ENCODE measurements around the gene PODNL1.
A peak's percentile ranks its signal among the peaks of the same experiment; 100 is the strongest.
"Not testable (repeated sequence)": the region's sequence is repeated elsewhere in the genome, so short reads cannot be mapped to it uniquely, and the experiment has no call there.

The PODNL1 gene

DNA sequence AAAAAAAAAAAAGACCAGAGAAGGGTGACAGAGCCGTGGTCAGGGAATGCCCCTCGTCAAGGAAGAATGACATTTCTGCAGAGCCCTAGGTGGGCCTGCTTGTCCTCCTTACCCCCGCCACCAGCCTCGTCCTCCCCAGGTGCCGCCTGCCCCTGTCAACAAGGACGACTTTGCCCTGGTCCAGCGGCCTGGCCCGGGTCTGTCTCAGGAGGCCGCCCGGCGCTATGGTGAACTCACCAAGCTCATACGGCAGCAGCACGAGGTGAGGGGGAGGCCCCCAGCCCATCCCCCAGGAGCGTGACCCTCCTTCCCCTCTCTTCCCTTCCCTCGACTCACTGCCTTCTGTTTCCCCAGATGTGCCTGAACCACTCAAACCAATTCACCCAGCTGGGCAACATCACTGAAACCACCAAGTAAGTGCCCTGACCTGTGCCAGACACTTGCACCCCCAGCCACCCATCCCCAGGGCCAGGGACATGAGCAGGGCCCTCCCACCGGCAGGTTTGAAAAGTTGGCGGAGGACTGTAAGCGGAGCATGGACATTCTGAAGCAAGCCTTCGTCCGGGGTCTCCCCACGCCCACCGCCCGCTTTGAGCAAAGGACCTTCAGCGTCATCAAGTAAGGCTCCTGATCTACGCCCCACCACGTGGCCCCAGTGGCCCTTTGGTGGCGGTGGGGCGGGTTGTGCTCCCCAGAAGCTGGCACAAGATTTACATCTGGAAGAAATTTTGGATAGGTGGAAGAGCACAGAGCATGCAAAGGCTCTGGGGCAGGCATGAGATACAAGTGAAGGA, 14.8 kb downstream of the PODNL1 start:
- no peak for DNase-seq

DNA sequence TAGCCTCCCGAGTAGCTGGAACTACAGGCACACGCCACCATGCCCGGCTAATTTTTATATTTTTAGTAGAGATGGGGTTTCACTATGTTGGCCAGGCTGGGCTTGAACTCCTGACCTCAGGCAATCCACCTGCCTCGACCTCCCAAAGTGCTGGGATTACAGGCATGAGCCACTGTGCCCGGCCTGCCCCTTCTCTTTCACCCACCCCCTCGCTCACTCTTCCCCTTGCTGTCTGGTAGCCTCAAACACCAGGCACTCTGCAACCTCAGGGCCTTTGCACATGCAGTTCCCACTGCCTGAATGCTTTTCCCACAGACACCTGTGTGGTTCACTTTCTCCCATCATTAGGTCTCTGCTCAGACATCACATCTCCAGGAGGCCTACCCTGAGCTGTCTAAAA, 16.1 kb downstream of the PODNL1 start:
- DNase-seq = not testable (repeated sequence)

DNA sequence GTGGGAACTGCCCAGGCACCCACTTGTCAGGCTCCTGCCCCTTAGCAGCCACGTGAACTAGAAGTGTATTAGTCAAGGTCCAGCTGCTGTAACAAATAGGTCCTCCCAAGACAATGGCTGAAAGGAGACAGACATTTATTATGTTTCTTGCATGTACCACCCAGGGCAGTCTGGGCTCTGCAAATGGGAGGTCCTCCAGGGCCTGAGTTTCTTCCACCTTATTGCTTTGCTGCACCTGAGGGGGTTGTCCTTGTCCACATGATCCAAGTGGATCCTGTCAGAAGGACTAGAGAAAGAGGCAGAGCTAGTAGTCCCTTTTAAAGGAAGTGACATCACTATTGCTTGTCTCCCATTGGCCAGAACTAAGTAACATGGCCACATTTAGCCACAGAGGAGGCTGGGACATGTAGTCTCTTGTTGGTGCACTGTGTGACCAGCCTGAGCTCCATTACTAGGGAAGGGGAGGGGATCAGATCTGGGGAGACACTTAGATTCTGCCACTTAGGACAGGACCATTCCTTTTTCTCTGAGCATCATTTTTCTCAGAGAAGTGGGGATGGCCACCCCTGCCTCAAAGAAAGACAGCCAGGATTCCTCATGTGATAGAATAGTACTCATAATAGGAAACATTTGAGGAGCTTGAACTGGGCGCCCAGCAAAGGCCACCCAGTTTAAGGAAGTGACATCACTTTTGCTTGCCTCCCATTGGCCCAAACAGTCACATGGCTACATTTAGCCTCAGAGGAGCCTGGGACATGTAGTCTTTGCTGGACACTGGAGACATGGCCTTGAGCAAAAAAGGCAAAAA, 17.1 kb downstream of the PODNL1 start:
- DNase-seq = no peak

- DNase-seq = no peak
These were observed 17.7 kb downstream of the PODNL1 start for GRCh38 chr19:13920524-13920923.

DNA sequence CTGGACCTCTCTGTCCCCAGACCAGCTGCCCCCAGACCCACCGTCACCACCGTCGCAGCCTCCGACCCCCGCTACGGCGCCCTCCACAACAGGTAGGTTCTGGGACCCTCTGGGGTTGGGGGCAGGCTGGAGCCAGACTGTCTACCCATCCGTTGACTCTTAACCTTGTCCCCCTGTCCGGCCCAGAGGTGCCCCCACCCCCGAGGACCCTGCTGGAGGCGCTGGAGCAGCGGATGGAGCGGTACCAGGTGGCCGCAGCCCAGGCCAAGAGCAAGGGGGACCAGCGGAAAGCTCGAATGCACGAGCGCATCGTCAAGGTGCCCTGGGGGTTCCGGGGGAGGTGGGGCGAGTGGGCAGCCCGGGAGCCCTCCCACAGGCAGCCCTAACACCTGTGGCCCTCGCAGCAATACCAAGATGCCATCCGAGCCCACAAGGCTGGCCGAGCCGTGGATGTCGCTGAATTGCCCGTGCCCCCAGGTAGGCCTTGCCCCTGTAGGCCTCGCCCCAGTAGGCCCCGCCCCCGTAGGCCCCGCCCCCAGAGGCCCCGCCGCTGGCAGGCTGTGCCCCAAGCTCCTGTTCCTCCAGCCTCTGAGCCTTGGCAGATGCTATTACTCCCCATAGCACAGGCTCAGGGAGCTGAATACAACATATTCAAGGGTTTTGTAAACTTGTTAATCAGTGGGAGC, 19.3 kb downstream of the PODNL1 start:
- DNase-seq = no peak

- no peak for DNase-seq
These were observed 20.3 kb downstream of the PODNL1 start for GRCh38 chr19:13917888-13918406.

DNA sequence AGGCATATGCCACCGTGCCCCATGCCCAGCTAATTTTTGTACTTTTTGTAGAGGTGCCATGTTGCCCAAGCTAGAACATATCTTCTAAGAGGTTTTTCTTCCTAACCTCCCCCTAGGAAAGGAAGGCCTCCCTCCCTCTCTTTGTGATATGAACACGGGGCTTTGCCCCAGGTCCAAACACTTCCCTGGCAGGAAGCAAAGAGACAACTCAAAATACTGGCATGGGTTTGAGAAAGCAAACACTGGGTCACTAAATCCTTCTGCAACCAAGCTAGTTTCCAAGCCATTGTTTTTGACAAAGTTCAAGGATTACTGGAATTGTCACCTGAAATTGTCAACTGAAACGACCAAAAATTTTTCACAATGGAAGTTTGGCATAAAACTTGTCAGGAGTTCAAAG, 23.4 kb downstream of the PODNL1 start:
- no peak for DNase-seq

GRCh38 chr19:13913352-13913751, 24.9 kb downstream of the PODNL1 start:
- no peak for DNase-seq

DNA sequence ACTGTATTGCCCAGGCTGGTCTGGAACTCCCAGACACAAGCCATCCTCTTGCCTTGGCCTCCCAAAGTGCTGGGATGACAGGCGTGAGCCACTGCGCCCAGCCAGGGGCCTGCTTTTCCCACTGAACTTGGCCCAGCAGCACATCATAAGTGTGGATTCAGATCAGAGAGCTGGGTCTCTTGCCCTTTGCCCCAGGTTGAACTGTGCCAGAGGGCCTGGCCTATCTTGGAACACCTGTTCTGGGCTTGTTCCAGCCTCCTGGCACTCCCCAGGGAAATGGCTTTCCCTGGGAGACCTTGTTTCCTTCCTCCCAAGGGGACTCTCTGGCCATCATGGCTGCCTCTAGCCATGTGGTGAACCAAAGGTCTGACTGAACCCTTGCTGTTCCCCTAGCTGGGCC, 28.8 kb downstream of the PODNL1 start:
- no peak for DNase-seq

- no peak for DNase-seq
These were observed 29.5 kb downstream of the PODNL1 start for GRCh38 chr19:13908674-13909073.

- no peak for DNase-seq
These were observed 31.3 kb downstream of the PODNL1 start for GRCh38 chr19:13906910-13907309.

- peak; percentile 40 for DNase-seq
These were observed 31.7 kb downstream of the PODNL1 start for GRCh38 chr19:13906521-13906904.

DNA sequence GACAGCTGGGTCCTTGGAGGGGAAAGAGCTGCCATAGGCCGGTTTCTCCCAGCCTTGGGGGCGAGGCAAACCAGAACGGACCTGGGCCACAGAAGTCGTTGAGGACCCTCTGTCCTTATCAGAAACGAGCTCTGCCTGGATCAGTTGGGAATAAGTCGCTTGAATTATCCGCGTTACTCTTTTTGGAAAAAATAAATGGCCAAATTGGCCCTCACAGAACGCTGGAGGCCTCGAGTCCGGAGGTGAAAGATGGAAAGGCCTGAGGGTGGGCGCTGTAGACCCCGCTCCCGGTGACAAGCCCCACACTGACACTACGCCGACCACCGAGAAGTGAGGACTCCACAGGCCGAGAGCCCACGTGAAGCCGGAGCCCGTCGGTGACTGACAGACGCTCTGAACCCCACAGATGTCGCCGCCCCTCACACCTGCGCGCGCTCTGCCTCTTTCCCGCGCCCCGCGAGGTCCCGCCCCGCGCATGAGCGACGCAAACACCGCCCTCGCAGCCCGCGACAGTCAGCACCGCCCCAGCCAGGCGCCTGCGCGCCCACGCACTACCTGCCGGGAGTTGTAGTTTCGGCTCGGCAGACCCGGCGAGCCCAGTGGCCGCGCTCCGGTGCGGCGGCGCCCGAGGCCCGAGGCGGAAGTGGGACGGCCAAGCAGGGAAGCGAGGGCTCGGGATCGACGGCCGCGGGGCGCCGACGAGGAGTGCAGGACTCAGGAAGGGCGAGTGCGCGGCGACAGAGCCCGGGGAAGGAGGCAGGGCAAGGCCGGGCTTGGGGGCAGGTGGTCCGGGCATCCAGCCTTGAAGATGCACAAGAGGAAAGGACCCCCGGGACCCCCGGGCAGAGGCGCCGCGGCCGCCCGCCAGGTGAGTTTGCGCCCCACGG, 32.3 kb downstream of the PODNL1 start, which contains the start of the genes BRME1 and CC2D1A:
TSS of gene BRME1 (minus strand) at position 484 of the 887 bp plus-strand sequence. CDS start 1,225 bp downstream, outside the sequence.
TSS of gene CC2D1A (plus strand) at position 568 of the 887 bp plus-strand sequence. CDS start at position 809, 241 bp downstream.
- DNase-seq = peak; percentile 97

- DNase-seq = no peak
These were observed 35.1 kb downstream of the PODNL1 start for GRCh38 chr19:13902993-13903555.

DNA sequence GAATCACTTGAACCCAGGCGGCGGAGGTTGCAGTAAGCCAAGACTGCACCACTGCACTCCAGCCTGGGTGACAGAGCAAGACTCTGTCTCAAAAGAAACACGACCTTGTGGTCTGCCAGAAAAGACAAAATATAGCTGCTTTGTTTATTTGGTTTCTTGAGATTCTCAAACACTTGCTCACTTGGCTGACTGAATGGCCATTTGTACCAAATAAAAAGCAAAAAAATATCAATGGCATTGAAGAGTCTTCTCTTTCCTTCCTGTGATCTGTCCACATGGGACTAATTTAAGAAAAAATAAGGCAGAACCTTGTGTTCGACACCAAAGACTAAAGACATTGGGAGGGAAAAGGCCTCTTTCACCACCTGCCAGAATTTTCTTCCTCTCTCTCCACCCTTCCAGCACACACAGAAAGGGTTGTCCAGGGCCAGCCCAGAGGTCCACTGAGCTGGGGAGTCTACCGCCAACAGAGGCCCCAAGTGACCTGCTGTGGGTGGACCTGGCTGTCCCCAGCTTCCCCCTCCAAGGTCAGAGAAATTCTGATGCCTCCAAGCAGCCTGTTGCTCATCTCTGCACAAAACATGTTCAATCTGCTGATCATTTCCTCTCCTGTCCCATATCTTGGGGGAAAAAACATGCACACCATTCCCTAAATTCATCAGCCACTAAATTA, 38.2 kb downstream of the PODNL1 start:
- no peak for DNase-seq

GRCh38 chr19:13899393-13899792, 38.8 kb downstream of the PODNL1 start:
- no peak for DNase-seq

- DNase-seq = no peak
These were observed 42.0 kb downstream of the PODNL1 start for GRCh38 chr19:13896227-13896626.

GRCh38 chr19:13894552-13894951, 43.7 kb downstream of the PODNL1 start:
- no peak for DNase-seq

DNA sequence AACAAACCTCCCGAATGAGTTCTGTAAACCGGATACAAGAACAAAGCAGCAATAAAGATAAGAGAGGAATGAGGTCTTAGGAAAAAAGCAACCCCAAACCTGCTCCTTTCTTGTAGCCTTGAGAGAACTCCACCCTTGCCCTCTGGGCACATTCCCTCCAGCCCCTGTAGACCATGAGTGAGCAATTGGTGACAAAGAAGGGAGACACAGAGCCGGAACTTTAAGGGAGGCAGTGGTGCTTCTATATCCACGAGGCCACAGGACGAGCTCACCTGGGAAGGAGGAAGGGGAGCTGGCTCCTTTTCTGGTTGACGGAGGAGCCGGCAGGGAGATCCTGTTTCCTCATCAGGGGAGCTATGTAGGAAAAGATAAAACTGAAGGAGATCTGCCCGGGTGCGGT, 45.3 kb downstream of the PODNL1 start:
- DNase-seq = no peak

GRCh38 chr19:13890136-13890535, 48.1 kb downstream of the PODNL1 start:
- DNase-seq = no peak

- DNase-seq = no peak
These were observed 49.9 kb downstream of the PODNL1 start for GRCh38 chr19:13888281-13888680.

All from activated naive CD4-positive, alpha-beta T cell treated with anti-CD3 and anti-CD28 coated beads, Interleukin-2, amount 50 U/mL, for 16 hours (primary cell).